Right cardiac atrium (tissue), 5 donors: ENCODE results near the gene COL5A2. TPM values are rescaled to one million over a fixed set of nuclear protein-coding genes. Genes with fewer than 3 reads are reported as not detected.

ENCODE experiments used
- ATAC-seq, 2 donors: fragments of 200-7000 bp; cut with Tn5 transposase; one replicate each; pipeline versions ENCODE4 v1.8.0 to v1.9.1; 2020; ENCODE audit warnings: moderate library complexity in 2 of 2, mild to moderate bottlenecking in 1 of 2
- DNase-seq, 3 donors: peaks; one replicate each; pipeline ENCODE4 v3.0.0-alpha.2; 2020
- H3K27ac ChIP-seq: one replicate; pipeline ENCODE4 v1.5.1; 2013; ENCODE audit warnings: mild to moderate bottlenecking, low read length, control low read depth, moderate library complexity
- H3K27me3 ChIP-seq: one replicate; pipeline ENCODE4 v1.6.1; 2013; ENCODE audit not compliant: control insufficient read depth, insufficient read depth
- H3K4me1 ChIP-seq: one replicate; pipeline ENCODE4 v1.6.1; 2013; ENCODE audit warnings: low read length; ENCODE audit not compliant: control insufficient read depth, insufficient read depth
- H3K4me3 ChIP-seq: one replicate; pipeline ENCODE4 v1.5.1; 2013; ENCODE audit warnings: low read length, control low read depth
- H3K9me3 ChIP-seq: one replicate; pipeline ENCODE4 v1.6.1; 2013; ENCODE audit warnings: low read length; ENCODE audit not compliant: control insufficient read depth
- WGBS: extraction: QIAGEN DNeasy Blood & Tissue Kit; methylation state at CpG from one replicate; pipeline ENCODE4 v1.1.7; 2013; 5-methylcytosine and 5-hydroxymethylcytosine counted together
- intact Hi-C, 4 donors: fragments of 100-400 bp; cut with DNase I; formaldehyde crosslinking; loops; one replicate each; pipeline versions ENCODE4 v1.11.0 to v1.14.0; 2022 to 2023
- polyA plus RNA-seq: library from polyadenylated mRNA; stranded (reverse); fragments of 200-250 nt; gene quantifications from one replicate; pipeline ENCODE4 v1.2.3, GENCODE V29; 2013
- total RNA-seq, 4 donors: library from RNA; stranded (reverse); fragmentation: NEBNext Ultra II Directional; extraction: Animal tissue kit (Norgen Biotek cat#: 25700); gene quantifications; one replicate each; pipeline ENCODE4 v1.2.1, GENCODE V29; 2021
- donor health status: healthy with polysubstance abuse.
- donor health status: DM: no; HTN: yes; CAD: no.
- donor health status: DM: no; HTN: no; CAD: no.
- donor health status: DM: no; HTN: yes; CAD: no; lungs with severe emphysema.
- donor health status: DM: yes; HTN: yes; CAD: no.

COL5A2 gene
- total and polyA plus RNA-seq, 5 donors: 9.0 to 26.6 (median 14.3) TPM

DNA sequence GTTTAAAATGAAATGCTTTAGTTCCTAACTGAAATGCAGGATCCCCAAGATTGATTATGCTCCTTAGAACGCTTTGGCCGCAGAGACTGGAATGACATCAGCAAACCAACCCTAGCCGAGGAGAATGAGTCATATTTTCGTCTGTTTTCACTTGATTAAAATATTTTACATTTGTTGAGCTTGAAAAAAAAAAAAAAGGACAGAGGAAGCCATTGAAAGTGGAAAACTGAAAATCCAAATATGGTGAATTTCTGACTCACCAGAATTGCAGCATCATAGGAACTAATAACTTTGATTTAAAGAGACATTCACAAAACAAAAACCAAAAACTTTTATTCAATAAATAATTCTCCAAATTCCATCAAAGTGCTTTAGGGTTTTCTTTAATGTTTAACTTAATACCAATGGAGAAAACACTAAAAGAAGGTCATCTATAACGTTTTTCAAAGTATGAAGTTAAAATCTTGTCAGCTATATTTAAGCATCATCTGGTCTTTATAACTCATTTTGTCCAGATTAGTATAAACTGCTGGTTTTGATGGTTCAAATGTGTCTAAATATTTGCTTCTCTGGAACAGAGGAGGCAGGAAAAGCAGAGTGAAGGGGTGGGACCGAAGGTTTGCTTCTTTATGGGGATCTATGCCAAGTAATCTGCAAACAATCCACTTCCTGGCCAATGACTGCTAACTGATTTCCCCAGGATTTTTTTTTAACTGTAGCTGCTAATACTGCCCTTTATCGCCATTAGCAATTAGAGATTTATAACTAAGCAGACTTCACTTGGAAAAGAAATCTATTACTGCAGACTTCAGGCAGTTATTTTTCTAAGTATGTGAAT is 30.9 kb upstream of the COL5A2 start:
- whole genome bisulfite sequencing: 33% methylated on average over 7 of the region's 7 CpGs

GRCh38 chr2:189208254-189208653 is 28.7 kb upstream of the COL5A2 start:
- DNase-seq (no peak), ATAC-seq (no peak)
- peaks cover 2% of the 10 kb centered on the region for H3K4me1 ChIP-seq
- no peaks in the 10 kb centered on the region for H3K27me3 ChIP-seq
- 12% methylated on average over 1 of the region's 1 CpG for WGBS
- no peak overlapping the region for H3K27ac ChIP-seq
- H3K9me3 ChIP-seq: no peaks in the 10 kb centered on the region
- no peak overlapping the region for H3K4me3 ChIP-seq
- intact Hi-C loops: no loop called here

More for the DNA sequence above, 30.9 kb upstream of the COL5A2 start:
- intact Hi-C loops: no loop called here
- Histone ChIP-seq H3K27me3 (no peaks in the 10 kb centered on the region), H3K4me1 (peaks cover 2% of the 10 kb centered on the region), H3K9me3 (no peaks in the 10 kb centered on the region), H3K4me3 (peak overlapping the region; percentile 47), H3K27ac (no peak overlapping the region)
- peak; percentile 88 for ATAC-seq
- DNase-seq: peak; percentile 51 to 74 (median 52)

GRCh38 chr2:189204322-189204941 is 24.9 kb upstream of the COL5A2 start:
- Histone ChIP-seq H3K27me3 (no peaks in the 10 kb centered on the region), H3K27ac (no peak overlapping the region), H3K9me3 (no peaks in the 10 kb centered on the region), H3K4me3 (no peak overlapping the region), H3K4me1 (peaks cover 2% of the 10 kb centered on the region)
- ATAC-seq (no peak), DNase-seq (no peak)
- intact Hi-C loops: no loop called here
- 72% methylated on average over 3 of the region's 3 CpGs for WGBS

- DNase-seq (no peak), ATAC-seq (no peak)
- Histone ChIP-seq H3K27me3 (no peaks in the 10 kb centered on the region), H3K27ac (no peak overlapping the region), H3K4me3 (no peak overlapping the region), H3K9me3 (no peaks in the 10 kb centered on the region), H3K4me1 (no peaks in the 10 kb centered on the region)
- intact Hi-C loops: no loop called here
- 89% methylated on average over 4 of the region's 4 CpGs for WGBS
These were observed 23.7 kb upstream of the COL5A2 start for GRCh38 chr2:189203177-189203799.

- intact Hi-C loops: no loop called here
- ATAC-seq (no peak), DNase-seq (no peak)
- Histone ChIP-seq H3K4me1 (no peaks in the 10 kb centered on the region), H3K27me3 (no peaks in the 10 kb centered on the region), H3K27ac (no peak overlapping the region), H3K9me3 (no peaks in the 10 kb centered on the region), H3K4me3 (no peak overlapping the region)
These were observed 20.2 kb upstream of the COL5A2 start for GRCh38 chr2:189199797-189200196.

DNA sequence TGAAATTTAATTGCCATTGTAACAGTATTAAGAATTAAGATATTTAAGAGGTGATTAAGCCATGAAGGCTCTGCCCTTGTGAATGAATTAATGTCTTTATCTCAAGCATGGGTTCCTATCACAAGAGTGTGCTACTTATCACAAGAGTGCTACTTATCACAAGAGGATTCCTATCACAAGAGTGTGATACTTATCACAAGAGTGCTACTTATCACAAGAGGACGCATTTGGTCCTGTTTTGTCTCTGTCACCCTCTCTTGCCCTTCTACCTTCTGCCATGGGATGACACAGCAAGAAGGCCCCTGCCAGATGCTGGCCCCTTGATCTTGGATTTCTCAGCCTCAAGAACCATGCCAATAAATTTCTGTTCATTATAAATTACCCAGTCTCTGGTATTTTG is 13.2 kb upstream of the COL5A2 start:
- DNase-seq (no peak), ATAC-seq (no peak)
- WGBS: 66% methylated on average over 1 of the region's 1 CpG
- intact Hi-C loops: no loop called here
- H3K27me3 ChIP-seq: no peaks in the 10 kb centered on the region
- no peak overlapping the region for H3K27ac ChIP-seq
- H3K4me1 ChIP-seq: no peaks in the 10 kb centered on the region
- no peak overlapping the region for H3K4me3 ChIP-seq
- no peaks in the 10 kb centered on the region for H3K9me3 ChIP-seq

DNA sequence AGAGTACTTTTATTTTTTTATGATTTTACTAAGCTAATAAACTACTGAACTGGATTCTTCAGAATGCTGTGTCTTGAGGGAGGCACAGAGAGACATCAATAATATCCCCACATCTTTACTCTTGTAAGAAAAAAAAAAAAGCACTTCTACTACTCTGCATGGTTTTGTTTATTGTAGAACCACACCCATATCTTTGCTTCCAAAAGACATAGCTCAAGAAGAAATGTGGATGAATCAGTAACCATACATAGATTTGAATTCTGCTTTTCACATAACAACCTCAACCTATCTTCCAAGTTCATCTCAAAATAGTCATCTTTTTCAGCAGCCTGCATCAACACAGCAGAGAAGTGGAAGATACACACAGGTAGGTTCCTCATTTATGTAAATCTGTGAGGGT is 12.2 kb upstream of the COL5A2 start:
- H3K9me3 ChIP-seq: no peaks in the 10 kb centered on the region
- intact Hi-C loops: no loop called here
- no peak overlapping the region for H3K4me3 ChIP-seq
- H3K4me1 ChIP-seq: no peaks in the 10 kb centered on the region
- DNase-seq (no peak), ATAC-seq (no peak)
- no peak overlapping the region for H3K27ac ChIP-seq
- no peaks in the 10 kb centered on the region for H3K27me3 ChIP-seq

DNA sequence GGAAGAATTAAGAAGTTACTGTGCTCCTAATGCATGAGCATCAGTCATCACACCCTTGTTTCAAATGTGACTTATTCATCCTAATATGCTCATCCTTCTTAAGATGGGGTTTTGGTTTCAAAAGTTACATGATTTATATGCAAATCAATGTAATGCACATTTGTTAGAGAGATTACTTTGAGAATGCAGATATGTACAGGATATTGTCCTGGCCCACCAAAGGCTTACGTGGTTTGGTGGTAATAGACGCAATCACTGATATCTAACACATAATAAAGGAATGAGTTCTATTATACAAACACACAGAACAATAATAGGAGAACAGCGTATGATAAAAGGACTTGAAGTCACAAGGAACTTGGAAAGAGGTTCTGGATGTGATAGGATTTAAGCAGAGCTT is 11.1 kb upstream of the COL5A2 start:
- WGBS: 93% methylated on average over 3 of the region's 3 CpGs
- ATAC-seq (no peak), DNase-seq (no peak)
- H3K9me3 ChIP-seq: no peaks in the 10 kb centered on the region
- H3K4me3 ChIP-seq: no peak overlapping the region
- no peaks in the 10 kb centered on the region for H3K4me1 ChIP-seq
- H3K27ac ChIP-seq: no peak overlapping the region
- H3K27me3 ChIP-seq: no peaks in the 10 kb centered on the region
- intact Hi-C loops: no loop called here

GRCh38 chr2:189188115-189188805 is 8.7 kb upstream of the COL5A2 start:
- Histone ChIP-seq H3K4me3 (no peak overlapping the region), H3K9me3 (no peaks in the 10 kb centered on the region), H3K4me1 (no peaks in the 10 kb centered on the region), H3K27me3 (no peaks in the 10 kb centered on the region), H3K27ac (no peak overlapping the region)
- intact Hi-C loops: no loop called here
- no peak for ATAC-seq
- no peak for DNase-seq
- WGBS: 69% methylated on average over 3 of the region's 3 CpGs

DNA sequence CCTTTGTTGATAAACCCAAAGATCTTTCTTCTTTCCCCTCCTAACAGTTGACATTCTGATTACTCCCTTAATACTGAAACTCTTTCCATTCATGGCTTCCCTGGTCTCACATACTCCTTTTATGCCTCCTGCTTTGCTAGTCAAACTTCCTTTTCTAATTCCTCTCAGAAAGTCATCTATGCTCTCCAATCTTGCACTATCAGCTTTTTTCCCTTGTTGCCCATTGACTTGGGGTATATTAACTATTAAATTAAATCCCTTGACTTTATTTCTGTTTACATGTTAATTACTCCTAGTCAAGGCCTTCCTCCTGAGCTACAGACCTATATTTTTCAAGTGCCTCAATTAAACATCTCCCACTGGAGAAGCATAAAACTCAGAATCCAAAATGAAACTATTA is 3.6 kb upstream of the COL5A2 start:
- DNase-seq (no peak), ATAC-seq (no peak)
- no peaks in the 10 kb centered on the region for H3K9me3 ChIP-seq
- intact Hi-C loops: no loop called here
- no peaks in the 10 kb centered on the region for H3K27me3 ChIP-seq
- no peaks in the 10 kb centered on the region for H3K4me1 ChIP-seq
- H3K27ac ChIP-seq: no peak overlapping the region
- no peak overlapping the region for H3K4me3 ChIP-seq

GRCh38 chr2:189181706-189182105 is 2.1 kb upstream of the COL5A2 start:
- Histone ChIP-seq H3K27me3 (no peaks in the 10 kb centered on the region), H3K4me3 (no peak overlapping the region), H3K9me3 (no peaks in the 10 kb centered on the region), H3K27ac (no peak overlapping the region), H3K4me1 (no peaks in the 10 kb centered on the region)
- no peak for ATAC-seq
- DNase-seq: no peak
- intact Hi-C loops: no loop called here
